LNCAP (cell line): Measurements from ENCODE around the gene ACSL3.

Experiments
- CTCF ChIP-seq: fragments of 450-650 bp; IDR thresholded peaks from 2 replicates; pipeline ENCODE4 v1.5.1; 2017; ENCODE audit warnings: mild to moderate bottlenecking

ACSL3 gene

DNA sequence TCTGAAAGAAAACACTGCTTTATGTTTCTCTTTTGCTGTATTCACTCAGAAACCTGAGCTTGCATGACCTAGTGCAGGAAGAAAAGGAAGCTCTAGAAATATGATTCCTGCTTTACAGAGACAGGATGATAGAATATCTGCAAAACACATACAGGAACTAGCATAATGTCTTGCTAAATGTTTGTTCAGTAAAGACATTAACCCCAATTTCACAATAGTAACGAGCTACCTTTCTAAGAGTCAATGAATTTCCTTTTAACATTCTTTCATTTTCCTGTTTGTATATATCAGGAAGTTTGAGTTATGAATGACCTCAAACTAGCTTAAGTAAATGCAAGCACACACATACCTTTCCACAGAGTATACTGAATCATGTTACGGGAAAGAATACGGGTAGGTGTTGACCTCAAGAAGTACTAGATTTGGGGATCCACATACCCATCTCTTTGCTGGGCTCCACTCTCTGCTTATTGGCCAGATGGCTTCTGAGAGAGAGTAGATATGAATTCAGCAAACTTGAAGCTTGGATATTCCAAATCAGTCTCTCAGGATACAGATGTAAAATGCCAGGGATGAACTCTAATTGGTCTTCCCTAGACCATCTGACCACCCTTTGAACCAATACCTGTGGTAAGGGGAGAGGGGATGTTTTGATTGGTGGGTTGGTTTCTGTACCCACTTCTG is 18.2 kb upstream of the ACSL3 start:
- TF ChIP-seq CTCF: no peak

DNA sequence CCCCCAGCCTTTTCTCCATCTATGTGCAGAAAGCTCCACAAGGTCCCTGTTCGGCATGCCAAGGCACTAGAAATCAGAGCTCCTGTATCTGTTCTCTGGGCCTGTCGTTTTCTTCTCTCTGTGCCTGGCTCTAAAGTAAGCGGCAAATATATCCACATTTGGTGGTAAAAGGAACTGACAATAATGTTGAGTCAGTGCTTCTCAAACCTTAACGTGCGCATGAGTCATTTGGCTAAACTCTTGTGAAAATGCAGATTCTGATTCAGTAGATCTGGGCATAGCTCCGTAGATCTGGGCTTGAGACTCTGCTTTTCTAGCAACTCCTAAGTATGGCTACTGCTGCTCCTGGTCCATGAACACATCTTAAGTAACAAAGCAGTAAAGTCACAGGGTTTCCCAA is 16.5 kb upstream of the ACSL3 start:
- TF ChIP-seq CTCF: no peak

- TF ChIP-seq CTCF: no peak
These were observed 14.8 kb upstream of the ACSL3 start for GRCh38 chr2:222846003-222846402.

- no peak for TF ChIP-seq CTCF
These were observed 12.0 kb upstream of the ACSL3 start for GRCh38 chr2:222848862-222849261.

- no peak for TF ChIP-seq CTCF
These were observed 8.7 kb upstream of the ACSL3 start for GRCh38 chr2:222851956-222852617.

- no peak for TF ChIP-seq CTCF
These were observed 5.8 kb upstream of the ACSL3 start for GRCh38 chr2:222854773-222855700.

- TF ChIP-seq CTCF: no peak
These were observed 837 bp upstream of the ACSL3 start for GRCh38 chr2:222859786-222860612.
